H1 (cell line): ENCODE measurements around the gene BRINP3. TPM values are rescaled to one million over a fixed set of nuclear protein-coding genes. Genes with fewer than 3 reads are reported as not detected.

Experiments
- CHD7 ChIP-seq: fragments of 300-600 bp; sonication (generic); IDR thresholded peaks from 2 replicates; pipeline ENCODE4 v1.7.1; 2012; ENCODE audit warnings: low read length, moderate library complexity, mild to moderate bottlenecking, inconsistent platforms; ENCODE audit not compliant: insufficient replicate concordance
- GTF2F1 ChIP-seq: IDR thresholded peaks from 2 replicates; pipeline ENCODE4 v1.6.1; 2012; ENCODE audit warnings: low read depth, low read length, improper control_type of control experiment, borderline replicate concordance
- SAP30 ChIP-seq: fragments of 300-600 bp; sonication (generic); IDR thresholded peaks from 2 replicates; pipeline ENCODE4 v1.7.1; 2012; ENCODE audit warnings: low read length, moderate library complexity, mild to moderate bottlenecking, inconsistent platforms; ENCODE audit not compliant: insufficient read depth, insufficient replicate concordance
- SP1 ChIP-seq: IDR thresholded peaks from 2 replicates; pipeline ENCODE4 v1.6.1; 2011; ENCODE audit warnings: low read depth, low read length
- polyA plus RNA-seq, 7 experiments: library from polyadenylated mRNA; depleted of rRNA in 3 of 7; stranded (reverse) in 5 of 7; unstranded in 2 of 7; fragments of >200 nt in 5 of 7; fragments of 200-250 nt in 2 of 7; gene quantifications; 1 replicate in 5 of 7; 2 replicates in 1 of 7; 4 replicates in 1 of 7; pipeline versions ENCODE4 v1.2.1 to v1.2.3, GENCODE V29; 2011 to 2013; ENCODE audit warnings: missing spikeins in 2 of 7, mixed read lengths in 2 of 7
- total RNA-seq: library from RNA; stranded (reverse); fragmentation: NEBNext Ultra II Directional; extraction: Animal tissue kit (Norgen Biotek cat#: 25700); gene quantifications from 2 replicates; pipeline ENCODE4 v1.2.1, GENCODE V29; 2021

BRINP3 gene
- total and polyA plus RNA-seq, 2 of the 8 experiments (the other 6 are each of a cell fraction or from before 2014, with no cell fraction given): not detected

- TF ChIP-seq CHD7 (no peak), SP1 (no peak), SAP30 (no peak), GTF2F1 (no peak)
These were observed 297.8 kb downstream of the BRINP3 start (continued) for GRCh38 chr1:190179817-190180216.
